GM18867 (cell line): ENCODE measurements around the gene CHCHD6.

Experiments used
- ATAC-seq: cut with Tn5 transposase; IDR thresholded peaks from one replicate; pipeline ENCODE4 v1.9.1; 2021; ENCODE audit warnings: mild to moderate bottlenecking, moderate library complexity; ENCODE audit not compliant: unreplicated experiment

Gene CHCHD6, protein sequence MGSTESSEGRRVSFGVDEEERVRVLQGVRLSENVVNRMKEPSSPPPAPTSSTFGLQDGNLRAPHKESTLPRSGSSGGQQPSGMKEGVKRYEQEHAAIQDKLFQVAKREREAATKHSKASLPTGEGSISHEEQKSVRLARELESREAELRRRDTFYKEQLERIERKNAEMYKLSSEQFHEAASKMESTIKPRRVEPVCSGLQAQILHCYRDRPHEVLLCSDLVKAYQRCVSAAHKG

DNA sequence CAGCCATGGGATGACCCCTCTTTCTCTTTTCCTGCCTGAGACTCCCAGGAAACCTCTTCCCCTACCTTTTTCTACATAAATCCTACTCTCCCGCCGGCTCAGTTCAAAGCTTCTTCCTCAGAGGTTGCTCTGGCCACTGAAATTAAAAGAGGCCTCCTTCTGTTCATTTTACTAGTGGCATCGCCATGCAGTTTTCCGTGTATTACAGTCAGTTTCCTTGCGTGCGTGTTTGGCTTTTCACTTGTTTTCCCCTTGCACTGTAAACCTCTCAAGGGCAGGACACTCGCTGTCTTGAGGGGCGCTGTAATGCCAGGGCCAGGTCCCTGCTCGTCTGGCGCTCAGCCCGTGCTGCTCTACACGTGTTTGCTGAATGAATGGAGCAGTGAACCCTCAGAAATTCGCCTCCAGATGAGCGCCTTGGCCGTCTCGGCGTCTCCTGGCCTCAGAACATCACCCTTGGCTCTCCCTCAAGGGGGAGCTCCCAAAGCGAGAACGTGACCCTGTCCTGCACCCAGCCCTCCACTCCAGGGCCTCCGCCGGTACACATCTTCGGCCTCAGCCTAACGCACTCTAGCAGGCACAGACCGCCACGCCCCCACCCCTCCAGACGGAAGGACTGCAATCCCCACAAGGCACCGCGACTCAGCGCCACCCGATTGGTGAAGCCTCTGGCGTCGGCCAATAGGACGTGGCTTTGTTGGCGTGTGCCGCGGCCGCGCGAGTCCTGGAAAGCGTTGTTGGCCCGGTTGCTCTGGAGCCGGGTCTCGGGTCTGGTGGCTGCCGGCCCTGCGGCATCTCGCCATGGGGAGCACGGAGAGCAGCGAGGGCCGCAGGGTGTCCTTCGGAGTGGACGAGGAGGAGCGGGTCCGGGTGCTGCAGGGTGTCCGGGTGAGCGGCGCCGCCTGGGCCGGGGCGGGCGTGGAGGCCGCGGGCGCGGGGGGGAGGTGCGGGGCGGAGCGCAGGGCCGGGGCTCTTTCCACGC is at the start of gene CHCHD6:
TSS of gene CHCHD6 (plus strand) at position 729 of the 982 bp plus-strand sequence. CDS start at position 802, 73 bp downstream.
- peak; percentile 96 for ATAC-seq

DNA sequence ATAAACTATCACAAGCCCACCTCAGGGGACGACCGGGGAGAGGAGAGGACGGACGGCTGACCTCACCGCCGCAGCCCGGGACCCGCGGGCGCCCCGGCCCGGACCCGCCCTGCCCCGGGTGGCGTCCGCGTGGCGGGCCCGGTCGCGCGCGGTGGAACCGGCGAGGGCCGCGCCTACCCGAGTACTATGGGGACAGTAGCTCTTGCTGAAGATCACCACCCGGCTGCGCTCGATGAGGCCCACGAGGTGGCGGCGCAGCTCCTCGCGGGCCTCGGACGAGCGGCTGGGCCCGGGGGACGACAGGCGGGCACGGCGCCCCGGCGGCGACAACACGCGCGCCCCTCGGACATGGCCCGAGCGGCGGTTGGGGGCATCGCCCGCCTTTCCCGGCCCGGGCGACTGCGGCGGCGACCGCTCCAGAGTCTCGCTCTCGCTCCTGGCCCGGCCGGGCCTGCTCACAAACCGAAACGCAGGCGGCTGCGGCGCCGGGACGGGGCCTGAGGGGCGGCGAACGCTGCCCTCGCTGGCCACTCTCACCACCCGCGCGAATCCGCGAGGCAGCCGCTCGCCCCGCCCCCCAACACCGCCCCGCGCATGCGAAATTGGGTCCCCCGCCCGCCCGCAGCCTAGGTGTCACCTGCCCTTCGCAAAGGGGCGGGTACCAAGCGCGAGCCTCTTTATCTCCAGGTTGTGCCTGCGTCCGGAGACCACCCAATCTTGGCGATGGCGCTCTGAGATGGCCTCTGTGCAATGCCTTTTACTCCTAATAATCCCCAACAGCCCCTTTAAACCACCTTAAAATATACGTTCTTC is 49.3 kb upstream of the CHCHD6 start, which contains the start of gene TXNRD3:
TSS of gene TXNRD3 (minus strand) at position 554 of the 813 bp plus-strand sequence.
- ATAC-seq = no peak

DNA sequence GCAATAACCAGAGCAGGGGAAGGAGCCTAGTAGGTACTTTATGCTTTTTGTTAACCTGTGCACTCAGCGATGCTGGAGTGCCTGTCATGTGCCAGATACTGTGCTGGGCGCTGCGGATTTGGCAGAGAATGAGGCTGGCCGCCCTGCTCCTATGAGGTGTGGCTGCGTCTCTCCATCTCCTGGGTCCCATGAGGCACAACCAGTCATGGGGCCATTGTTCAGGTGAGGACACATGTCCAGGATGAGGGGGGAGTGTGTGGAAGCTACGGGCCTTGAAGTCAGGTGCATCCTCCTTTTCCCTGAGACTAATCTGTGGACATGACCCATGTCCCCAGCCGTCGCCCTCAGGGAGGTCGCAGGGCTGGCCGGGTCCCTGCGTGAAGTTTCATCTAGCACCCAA is 48.2 kb upstream of the CHCHD6 start:
- ATAC-seq = no peak

DNA sequence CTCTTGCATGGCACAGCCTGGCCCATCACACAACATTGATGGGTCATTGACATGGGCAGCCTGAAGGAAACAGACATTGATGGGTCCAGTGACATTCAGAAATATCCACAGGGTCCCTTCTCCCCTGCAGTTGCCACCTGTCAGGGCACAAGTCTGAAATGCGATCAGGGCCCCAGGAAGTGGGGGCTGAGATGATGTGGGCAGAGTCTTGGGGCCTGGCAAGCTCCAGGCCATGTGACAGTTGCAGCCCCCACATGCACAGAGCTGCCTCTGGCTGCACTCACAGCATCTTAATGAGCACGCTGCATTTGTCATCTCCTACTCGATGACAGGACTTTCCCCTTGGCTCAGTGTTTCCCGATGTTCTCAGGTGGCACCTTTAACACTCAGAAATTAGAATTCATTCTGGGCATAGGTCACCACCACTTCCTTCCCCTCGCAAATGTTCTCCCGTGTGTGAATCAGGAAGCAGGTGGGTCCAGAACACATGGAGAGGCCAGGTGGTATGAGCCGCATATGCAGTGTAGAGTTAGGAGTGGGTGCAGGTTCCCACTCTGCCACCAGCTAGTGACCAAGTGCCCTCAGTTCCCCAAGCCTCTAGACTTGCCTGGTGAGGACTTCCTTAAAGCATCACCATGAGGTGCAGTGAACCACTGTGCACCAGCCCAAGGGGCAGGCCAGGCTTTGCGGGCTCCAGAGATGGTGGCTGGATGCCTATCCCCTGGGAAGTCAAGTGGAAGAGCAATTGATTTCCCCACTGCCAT is 47.5 kb upstream of the CHCHD6 start:
- ATAC-seq = no peak

DNA sequence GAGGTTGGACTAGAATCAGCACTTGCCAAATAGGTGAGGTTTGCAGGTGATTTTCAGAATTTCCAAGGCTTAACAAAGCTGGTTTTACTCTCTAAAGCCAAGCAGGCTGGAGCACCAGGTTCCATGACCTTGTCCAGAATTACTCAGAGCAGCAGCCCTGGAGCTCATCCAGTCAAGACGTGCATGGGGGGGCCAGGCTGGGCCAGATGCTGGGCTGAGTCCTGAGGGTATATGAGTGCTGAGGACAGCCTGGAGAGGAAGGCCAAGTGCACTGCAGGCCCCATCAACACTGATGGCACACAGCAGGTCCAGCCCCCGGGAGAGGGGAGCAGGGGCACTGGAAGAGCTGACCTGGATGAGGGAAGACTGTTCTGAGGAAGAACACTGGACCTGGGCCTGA is 46.1 kb upstream of the CHCHD6 start:
- no peak for ATAC-seq

DNA sequence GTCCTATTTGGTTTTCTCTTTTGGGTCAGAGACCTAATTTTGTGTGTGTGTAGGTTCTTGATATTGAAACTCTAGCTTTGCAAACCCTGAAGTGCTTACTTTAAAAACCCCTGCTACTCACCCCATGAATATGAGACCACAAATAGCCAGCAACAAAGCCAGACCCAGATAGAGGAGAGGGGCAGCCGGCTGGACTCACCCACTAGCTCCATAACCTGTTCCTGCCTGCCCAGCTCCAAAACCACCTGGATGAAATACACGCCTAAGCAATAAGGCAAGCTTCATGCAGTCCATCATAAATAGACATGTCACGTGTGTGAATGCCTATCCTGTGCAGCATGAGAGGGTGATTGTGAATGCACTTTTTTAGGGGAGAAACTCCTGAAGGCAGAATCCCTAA is 45.5 kb upstream of the CHCHD6 start:
- no peak for ATAC-seq

DNA sequence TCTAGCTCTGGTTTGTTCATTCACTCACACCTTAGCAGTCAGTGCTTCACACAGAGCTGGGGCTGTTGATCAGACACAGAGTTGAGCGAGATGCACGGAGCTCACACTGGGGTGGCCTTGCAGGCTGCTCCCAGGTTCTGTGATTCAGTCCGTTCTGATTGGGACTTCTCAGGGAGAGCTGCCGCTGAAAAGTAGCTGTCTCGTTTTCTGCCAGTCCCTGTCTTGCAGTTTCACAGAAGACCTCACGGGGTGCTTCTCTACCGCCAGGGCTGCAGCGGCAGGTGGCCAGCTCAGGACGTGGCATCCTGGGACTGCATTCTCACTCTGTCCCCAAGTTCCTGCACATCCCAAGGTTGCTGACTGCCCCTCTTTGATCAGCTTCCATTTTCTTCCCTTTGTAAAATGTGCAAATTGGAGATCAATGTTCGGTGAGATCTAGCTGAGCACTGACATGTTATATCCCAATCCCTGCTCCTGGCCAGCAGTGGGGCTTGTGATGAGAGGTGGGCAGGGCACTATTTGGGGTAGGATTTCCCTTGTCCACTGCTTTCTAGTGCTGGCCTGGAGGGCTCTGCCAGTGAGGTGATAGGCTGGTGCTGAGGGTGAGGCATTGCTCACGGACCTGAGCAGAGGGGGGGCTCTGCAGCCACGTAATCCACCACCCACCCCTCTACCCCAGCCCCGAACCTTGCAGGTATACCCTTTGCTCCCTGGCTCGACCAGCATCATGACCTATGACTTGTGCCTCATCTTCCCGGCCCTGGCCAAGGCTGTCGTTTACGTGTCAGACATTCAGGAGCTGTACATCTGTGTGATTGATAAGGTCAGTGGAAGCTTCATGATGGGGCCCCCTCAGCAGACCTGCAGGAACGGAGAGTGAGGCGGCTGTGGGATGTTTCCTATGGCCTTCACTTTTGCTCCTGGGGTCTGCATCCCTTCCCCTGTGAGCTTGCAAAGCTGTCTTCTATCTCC is 43.8 kb upstream of the CHCHD6 start:
- no peak for ATAC-seq

DNA sequence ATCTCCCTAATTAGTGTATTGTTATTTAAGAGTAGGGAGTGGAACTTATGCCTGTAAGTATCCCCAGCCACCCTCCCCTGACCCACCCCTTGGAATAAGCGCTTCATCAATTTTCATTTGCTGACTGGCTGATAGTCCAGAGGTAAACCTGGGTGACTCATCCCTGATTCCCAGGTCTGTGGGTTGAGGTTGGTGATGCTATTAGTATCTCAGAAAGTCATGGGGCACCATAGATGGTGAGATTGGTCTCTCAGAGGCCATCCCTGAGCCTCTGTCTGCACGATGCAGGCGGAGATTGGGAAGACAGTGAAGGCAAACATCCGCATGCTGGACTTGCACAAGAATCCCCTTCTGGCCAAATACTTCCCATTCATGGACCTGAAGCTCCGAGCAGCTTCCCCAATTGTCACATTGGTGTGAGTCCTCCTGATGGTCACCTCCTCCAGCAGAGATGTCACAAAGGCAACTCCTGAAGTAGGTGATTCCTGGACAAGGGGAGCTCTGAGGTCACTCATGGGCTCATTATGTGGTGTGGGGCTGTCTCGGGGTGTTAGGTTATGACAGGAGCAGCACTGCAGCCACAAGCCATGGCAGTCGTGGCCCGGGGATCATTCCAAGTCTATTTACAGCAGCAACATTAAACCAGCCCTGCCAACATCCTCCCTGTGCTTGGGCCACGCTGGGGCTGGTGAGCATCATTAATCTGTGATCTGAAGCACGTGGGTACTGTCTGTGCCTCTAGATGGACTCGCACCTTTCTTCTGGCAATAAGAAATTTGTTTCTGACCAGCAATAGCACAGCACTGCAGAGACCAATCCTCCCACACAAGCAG is 42.3 kb upstream of the CHCHD6 start:
- no peak for ATAC-seq

DNA sequence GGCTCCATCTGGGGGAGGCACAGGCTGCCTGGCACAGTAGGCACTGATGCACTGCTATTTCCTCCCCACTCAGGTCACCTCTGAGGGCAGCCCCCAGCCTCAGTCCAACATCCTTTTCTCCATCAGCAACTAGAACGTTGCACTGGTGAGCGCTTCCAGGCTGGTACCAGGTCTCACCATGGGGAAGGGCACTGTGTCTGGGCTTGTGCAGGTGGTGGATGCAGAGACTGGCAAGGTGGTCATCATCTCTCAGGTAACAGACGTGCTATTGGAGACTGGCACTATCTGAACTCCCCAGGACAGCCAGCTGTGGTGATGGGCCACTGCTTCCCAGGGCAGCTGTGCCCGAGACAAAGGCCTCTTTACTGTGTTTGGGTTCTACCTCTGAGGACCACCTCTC is 40.8 kb upstream of the CHCHD6 start:
- no peak for ATAC-seq

DNA sequence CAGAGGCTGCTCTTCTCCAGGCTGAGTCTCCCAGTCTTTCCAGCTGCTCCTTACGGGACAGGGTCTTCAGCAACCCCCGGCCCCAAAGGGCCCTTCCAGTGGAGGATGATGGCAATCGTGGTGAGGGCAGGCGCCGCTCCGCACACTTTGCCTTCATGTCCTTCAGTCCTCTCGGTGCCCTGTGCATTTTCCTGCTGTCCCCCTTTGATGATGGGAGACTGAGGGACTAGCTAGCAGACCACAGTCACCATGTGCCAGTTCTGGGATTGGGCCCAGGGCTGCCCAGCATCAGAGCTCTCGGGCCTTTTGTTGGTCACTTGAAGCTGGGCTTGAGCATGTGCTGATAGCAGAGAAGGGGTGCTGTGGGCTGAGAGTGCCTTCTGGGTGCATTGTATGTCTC is 40.3 kb upstream of the CHCHD6 start:
- ATAC-seq = no peak

DNA sequence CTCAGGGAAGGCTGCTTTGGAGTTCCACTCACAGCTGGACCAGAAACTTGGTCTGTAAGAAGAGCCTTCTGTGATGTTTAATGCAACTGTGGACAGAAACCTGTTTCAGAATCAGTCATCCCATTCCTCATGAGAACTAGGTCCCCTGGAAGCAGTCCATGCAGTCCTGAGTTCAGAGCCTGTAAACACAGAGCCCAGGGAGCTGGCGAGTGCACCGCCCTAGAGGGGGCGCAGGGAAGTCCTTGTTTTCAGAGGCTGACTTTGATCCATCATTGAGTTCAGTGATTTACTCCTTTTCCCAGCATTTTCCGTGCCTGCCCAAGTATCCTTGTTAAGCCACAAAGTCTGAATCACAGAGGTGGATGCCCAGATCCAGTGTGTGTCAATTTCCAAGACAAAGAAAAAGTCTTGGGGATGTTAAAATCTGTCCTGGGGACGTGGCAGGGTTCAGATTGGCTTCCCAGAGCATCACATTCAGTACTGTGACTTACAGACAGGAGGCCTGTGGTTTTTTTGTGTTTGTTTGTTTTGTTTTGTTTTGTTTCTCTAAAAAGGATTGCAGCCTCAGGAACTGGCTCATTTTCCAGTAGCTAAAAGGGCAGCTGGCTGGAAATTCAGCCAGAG is 39.3 kb upstream of the CHCHD6 start:
- no peak for ATAC-seq

DNA sequence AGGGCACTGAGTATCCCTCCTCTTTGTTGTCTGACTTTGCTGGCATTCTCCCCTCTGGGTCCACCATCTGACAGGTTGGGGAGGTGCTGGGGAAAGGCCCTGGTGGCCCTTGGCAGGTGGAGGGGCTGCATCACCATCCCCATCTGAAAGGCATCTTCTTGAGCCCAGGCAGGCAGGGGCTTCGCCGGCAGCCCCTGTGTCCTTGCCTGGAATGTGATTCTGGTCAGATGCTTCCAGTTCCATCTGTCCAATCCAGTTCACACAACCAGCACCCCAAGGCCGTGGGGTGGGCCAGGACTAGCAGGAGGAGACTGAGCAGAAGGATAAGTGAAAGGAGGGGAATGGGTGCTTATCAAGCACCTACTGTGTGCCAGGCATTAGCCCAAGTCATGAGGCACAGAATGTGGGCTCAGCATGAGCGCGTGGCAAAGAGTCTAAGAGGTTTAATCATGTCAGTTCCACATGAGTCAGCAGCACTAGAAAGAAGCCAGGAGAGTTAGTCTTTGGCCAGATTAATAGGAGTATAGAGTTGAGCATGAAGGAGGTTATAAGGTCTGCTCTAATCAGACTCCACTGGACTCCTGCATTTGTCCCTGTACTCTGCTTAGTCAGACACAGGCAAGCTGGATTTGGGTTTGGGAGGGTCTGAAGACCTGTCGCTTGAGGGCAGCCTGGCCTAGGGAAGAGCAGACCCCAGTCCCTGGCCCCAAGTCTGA is 38.7 kb upstream of the CHCHD6 start:
- ATAC-seq = no peak

DNA sequence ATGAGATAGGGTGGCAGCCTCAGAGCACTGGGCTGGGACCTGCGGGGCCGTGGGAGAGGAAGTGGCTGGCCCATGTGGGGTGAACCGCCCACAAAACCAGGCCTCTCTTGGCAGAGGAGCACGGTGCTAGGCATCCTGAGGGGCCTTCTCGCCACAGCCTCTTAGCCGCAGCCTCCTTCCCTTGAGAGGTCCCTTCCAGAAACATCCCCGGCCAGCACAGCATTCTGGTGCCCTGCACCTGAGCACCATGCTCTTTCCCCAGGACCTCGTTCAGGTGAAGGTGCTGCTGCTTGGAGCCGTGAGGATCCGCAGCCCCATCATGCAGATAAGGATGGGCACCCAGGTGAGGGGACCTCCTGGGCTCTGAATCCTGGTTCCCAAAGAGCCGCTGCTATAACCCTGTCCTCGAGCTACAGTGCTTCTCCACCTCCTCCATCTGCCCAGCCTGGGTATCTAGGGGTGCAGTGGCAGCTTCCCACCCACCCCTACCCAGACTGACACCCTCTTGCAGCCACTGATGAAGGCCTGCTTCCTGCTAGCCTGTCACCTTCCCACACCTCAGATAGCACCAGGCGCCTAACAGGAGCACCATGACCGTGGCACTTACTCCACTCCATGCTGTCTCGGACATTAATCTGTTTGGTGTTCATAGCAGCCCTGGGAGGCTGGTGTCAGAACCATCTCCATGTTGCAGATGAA is 37.9 kb upstream of the CHCHD6 start:
- ATAC-seq = no peak

DNA sequence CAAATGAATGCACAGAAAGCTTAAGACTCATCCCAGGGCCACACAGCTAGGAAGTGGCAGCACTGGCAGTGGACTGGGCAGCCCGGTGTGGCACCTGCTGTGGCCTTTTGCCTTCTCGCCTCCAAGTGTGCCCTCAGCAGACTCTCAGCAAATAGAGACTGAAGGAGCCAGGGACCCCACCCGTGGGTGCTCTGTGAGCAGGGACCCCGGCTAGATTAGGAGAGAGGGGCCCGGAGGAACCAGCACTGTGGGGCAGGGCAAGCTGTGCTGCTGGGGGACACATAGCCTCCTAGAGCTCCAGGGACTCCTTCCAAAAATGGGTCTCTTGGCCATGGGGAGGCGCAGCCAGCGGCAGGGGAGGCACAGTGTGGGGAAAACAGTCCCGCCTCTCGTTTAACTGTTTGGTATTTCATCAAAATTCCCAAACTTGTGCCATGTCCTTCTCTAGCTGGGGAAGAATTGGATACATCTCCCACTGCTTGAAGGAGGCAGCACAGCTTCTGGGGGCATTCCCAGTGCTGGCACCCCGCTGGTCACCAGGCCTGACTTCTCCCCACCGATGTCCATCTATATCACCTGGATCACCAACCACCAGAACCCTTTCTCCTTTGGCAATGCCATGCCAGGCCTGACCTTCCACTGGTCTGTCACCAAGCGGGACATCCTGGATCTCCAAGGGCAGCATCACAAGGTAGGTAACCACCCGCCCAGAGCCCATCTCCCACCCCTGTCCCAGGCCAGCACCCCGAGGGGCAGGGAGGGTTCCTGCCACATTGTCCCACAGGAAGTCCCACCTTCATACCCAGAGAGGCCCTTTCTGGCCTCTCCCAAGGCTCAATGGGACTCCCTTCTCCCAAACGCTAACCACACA is 37.1 kb upstream of the CHCHD6 start:
- no peak for ATAC-seq

DNA sequence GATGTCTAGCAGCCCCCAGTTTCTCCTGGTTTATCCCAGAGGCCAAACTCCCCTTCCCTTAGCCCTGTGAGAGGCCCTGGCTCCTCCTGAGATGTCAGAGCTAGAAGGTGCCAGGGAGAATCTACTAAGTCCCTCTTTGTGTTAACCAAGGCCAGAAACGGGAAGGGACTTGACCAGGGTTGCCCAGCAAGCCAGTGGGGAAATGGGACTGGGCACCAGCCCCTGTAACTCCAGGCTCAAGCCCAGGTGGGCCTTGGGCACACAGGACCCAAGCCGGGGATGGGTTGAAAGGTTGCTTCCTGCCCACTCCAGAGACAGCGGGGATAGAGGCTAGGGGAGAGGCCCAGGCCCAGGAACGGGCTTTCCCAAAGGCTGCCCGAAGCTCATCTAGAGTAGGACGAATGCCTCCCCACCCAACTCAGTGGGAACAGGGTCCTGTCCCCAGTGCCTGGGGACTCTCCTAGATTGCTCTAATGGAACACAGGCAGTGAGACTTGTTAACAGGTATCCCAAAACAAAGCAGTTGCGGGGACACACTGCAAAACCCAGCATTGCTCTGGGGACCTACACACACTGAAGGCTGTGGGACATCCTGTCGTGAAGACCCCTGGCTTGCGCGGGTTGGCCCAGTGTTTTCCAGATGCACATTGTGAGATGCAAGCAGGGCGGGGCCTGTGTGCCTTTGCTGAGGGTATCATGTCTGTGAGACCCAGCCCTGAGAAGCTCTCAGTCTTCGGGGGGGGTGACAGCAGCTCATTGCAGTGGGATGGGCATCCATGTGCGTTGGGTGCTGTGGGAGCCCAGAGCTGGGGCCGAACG is 36.2 kb upstream of the CHCHD6 start:
- no peak for ATAC-seq
